ENCODE results near the gene SEPHS2. TPM values are rescaled to one million over a fixed set of nuclear protein-coding genes. Genes with fewer than 3 reads are reported as not detected.

The SEPHS2 gene
- polyA plus RNA-seq, 1 donor, result 85.3 TPM

DNA sequence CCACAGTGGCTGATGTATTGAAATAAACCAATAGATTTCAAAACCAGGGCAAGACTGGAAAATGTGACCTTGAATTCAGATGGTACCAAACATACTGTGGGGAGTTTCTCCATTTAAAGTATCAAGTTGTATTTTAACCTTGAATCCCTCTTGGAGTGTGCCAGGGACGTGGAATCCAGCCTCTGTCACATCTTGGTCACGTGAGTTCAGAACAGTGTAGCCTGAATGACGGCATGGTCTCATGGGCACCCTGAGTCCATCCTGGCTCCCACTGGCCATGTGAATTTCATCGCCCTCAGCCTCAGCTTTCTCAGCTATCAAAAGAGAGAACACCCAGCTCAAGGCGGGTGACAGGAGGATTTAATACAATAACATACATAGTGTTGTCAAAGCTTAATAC, 31.5 kb downstream of the SEPHS2 start:
- DNase-seq, result no peak
- H3K27me3 ChIP-seq (ENCODE audit: control insufficient read depth, insufficient read depth, low read length), result no peaks in the 10 kb centered on the region
- peaks cover 18% of the 10 kb centered on the region for H3K36me3 ChIP-seq (ENCODE audit: control insufficient read depth, insufficient read depth, low read length)
- H3K4me1 ChIP-seq (ENCODE audit: control insufficient read depth, insufficient read depth, low read length), result peaks cover 9% of the 10 kb centered on the region
- no CpG with 5 or more reads among the region's 5 CpGs for WGBS (ENCODE audit: insufficient coverage, low lambda C conversion rate)
- no peaks in the 10 kb centered on the region for H3K9me3 ChIP-seq (ENCODE audit: control insufficient read depth, low read depth, low read length)
- no peak overlapping the region for H3K27ac ChIP-seq (ENCODE audit: low read length)
- H3K4me3 ChIP-seq (ENCODE audit: low read length), result no peak overlapping the region

DNA sequence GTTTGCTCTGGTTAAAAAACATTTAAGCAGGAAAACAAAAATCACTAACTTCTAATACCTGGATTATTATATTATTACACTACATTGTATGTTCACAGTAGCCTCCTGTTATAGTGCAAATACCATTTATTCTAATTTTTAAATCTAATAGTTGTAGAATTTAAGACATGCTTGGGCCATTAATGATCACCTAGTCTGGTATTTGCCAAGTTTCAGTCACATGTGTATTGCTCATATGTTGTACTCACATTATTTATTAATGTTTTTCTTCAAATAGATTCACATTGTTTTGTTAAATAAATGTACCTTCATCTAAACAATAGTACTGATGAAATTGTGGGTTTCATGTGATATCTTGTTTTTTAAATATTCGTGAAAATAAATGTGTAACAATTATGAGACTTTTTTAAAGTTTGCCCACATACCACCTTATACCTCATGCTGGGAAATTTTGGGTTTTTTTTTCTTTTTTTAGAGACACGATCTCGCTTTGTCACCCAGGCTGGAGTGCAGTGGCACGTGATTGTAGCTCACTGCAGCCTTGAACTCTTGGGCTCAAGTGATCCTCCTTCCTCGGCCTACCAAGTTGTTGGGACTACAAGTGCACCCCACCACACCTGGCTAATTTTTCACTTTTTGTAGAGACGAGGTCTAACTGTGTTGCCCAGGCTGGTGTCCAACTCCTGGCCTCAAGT, 32.4 kb downstream of the SEPHS2 start:
- Histone ChIP-seq H3K4me1 (ENCODE audit: control insufficient read depth, insufficient read depth, low read length) (peaks cover 8% of the 10 kb centered on the region), H3K9me3 (ENCODE audit: control insufficient read depth, low read depth, low read length) (no peaks in the 10 kb centered on the region), H3K36me3 (ENCODE audit: control insufficient read depth, insufficient read depth, low read length) (peaks cover 18% of the 10 kb centered on the region), H3K4me3 (ENCODE audit: low read length) (no peak overlapping the region), H3K27ac (ENCODE audit: low read length) (no peak overlapping the region), H3K27me3 (ENCODE audit: control insufficient read depth, insufficient read depth, low read length) (no peaks in the 10 kb centered on the region)
- no peak for DNase-seq
- WGBS (ENCODE audit: insufficient coverage, low lambda C conversion rate), result 100% methylated on average over 2 of the region's 6 CpGs

DNA sequence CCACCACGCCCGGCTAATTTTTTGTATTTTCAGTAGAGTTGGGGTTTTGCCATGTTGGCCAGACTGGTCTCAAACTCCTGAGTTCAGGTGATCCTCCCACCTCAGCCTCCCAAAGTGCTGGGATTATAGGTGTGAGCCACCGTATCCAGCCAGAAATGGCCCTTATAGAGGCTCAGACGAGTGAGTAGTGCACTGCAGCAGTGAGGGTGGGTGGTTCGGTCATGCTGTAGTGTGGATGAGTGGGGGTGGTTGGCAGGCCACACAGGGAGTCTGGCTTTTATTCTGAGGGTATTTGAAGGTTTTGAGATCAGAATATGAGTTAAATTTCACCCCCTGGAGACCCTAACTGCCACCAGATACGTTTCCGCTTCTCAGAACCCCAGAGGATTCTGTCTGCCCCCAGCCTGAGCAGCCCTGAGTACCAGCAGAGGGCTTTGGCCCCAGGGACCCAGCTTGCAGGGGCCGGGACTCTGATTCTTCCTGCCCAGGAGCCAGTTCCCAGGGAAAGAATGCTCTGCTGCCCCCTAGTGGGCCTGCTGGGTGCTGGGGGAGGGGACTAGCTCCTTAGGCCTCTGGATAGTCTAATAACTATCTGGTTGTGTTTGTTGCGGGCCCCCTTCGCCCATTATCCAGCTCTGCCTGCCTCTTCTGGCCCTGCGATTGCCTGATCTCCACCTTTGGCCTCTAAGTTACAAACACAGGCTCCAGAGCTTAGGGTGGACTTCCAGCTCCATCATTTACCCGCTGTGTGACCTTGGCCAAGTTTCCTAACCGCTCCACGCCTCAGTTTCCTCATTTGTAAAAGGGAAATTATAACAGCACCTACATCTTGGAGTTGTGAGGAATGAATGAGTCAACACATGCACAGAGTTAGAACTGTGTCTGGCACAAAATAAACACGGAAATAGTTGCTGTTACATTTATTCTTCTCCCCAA, 36.3 kb downstream of the SEPHS2 start:
- DNase-seq, result peak; percentile 80 to 85
- 100% methylated on average over 1 of the region's 15 CpGs for WGBS (ENCODE audit: insufficient coverage, low lambda C conversion rate)
- Histone ChIP-seq H3K4me1 (ENCODE audit: control insufficient read depth, insufficient read depth, low read length) (peaks cover 7% of the 10 kb centered on the region), H3K36me3 (ENCODE audit: control insufficient read depth, insufficient read depth, low read length) (peaks cover 18% of the 10 kb centered on the region), H3K9me3 (ENCODE audit: control insufficient read depth, low read depth, low read length) (no peaks in the 10 kb centered on the region), H3K4me3 (ENCODE audit: low read length) (no peak overlapping the region), H3K27ac (ENCODE audit: low read length) (no peak overlapping the region), H3K27me3 (ENCODE audit: control insufficient read depth, insufficient read depth, low read length) (no peaks in the 10 kb centered on the region)

DNA sequence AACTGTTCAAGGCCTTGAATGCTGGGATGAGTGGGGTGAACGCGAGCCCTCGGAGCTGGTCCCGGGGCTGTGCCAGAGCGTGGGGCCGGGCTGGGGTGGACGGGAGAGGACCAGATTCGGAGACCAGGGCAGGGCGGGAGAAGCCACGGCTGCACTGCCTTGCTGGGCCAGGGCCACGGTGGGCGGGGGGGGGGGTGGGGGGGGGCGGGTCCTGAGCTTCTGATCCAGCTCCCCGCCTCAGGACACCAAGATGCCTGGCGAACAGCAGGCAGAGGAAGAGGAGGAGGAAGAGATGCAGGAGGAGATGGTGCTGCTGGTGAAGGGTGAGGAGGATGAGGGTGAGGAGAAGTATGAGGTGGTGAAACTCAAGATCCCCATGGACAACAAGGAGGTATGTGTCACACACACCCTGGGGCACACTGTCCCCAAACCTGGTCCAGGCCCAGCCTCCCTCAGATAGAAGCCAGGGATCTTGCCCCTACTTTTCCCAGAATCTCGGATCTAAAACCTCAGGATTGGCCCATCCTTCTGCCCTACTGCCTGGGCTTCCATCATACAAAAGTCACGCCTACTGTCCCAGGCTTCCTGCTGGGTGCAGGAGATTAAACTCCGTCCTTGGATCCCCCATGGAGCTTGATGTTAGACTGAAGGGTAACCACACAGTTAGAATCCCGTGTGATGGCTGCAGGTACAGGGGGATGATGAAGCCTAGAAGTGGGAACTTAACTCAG, 37.7 kb downstream of the SEPHS2 start:
- H3K36me3 ChIP-seq (ENCODE audit: control insufficient read depth, insufficient read depth, low read length), result peaks cover 11% of the 10 kb centered on the region
- no peak overlapping the region for H3K27ac ChIP-seq (ENCODE audit: low read length)
- WGBS (ENCODE audit: insufficient coverage, low lambda C conversion rate), result no CpG with 5 or more reads among the region's 19 CpGs
- H3K9me3 ChIP-seq (ENCODE audit: control insufficient read depth, low read depth, low read length), result no peaks in the 10 kb centered on the region
- peak overlapping the region; percentile 86 for H3K4me3 ChIP-seq (ENCODE audit: low read length)
- no peak for DNase-seq
- no peaks in the 10 kb centered on the region for H3K27me3 ChIP-seq (ENCODE audit: control insufficient read depth, insufficient read depth, low read length)
- peaks cover 7% of the 10 kb centered on the region for H3K4me1 ChIP-seq (ENCODE audit: control insufficient read depth, insufficient read depth, low read length)

DNA sequence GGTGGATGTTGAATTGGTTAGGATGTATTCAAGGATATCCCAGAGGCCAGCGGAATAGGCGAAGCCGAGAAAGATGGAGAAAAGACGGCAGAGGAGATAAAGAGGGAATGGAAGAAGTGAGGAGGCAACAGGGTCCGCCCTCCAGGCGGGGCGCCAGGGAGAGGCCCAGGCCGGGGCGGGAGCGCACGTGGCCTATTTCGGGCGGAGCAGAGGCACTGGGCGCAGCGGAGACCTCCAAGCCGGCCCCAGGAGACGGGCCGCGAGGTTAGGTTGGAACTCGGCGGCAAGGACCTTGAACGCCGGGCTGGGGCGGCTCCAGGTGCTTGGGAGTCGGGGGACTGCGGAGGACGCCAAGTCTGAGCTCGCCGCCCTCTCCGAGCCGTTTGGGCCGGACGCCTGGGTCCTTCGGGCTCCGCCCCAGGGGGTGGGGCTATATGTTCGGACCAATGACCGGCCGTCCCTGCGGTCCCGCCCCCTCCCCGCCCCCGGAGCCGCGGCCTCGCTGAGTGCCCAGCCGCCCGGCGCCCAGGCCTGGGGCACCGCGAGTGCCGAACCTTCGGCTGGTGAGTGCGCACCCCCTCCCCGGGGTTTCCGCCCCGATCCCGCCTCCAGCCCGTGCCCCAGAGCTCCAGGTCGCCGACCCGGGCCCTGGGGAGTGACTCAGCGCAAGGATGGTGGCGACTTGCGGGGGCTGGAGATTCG, 38.4 kb downstream of the SEPHS2 start, which contains the start of gene ZNF771:
TSS of gene ZNF771 (plus strand) at position 505 of the 702 bp plus-strand sequence. CDS start 448 bp downstream, outside the sequence.
- Histone ChIP-seq H3K27ac (ENCODE audit: low read length) (peak within 1 kb of the TSS; percentile 82), H3K9me3 (ENCODE audit: control insufficient read depth, low read depth, low read length) (no peaks in the 10 kb centered on the region), H3K36me3 (ENCODE audit: control insufficient read depth, insufficient read depth, low read length) (peaks cover 11% of the 10 kb centered on the region), H3K27me3 (ENCODE audit: control insufficient read depth, insufficient read depth, low read length) (no peaks in the 10 kb centered on the region), H3K4me3 (ENCODE audit: low read length) (peak within 1 kb of the TSS; percentile 86), H3K4me1 (ENCODE audit: control insufficient read depth, insufficient read depth, low read length) (peaks cover 7% of the 10 kb centered on the region)
- no CpG with 5 or more reads among the region's 65 CpGs for WGBS (ENCODE audit: insufficient coverage, low lambda C conversion rate)
- DNase-seq, result peak; percentile 84 to 95

DNA sequence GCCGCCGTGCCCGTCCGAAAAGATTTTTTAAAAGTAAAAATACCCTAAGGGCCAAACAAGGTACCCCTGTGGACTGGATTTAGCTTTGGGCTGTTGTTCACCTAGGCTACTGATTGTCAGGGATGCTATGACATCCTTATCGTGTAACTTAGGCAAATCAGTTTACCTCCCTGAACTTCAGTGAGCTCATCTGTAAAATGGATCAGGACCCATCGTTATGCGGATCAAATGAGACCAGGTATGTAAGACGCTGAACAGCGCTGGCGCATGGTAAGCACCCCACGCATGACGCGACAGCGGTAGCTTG, 38.9 kb downstream of the SEPHS2 start:
- Histone ChIP-seq H3K4me1 (ENCODE audit: control insufficient read depth, insufficient read depth, low read length) (peaks cover 7% of the 10 kb centered on the region), H3K36me3 (ENCODE audit: control insufficient read depth, insufficient read depth, low read length) (peaks cover 6% of the 10 kb centered on the region), H3K9me3 (ENCODE audit: control insufficient read depth, low read depth, low read length) (no peaks in the 10 kb centered on the region), H3K27me3 (ENCODE audit: control insufficient read depth, insufficient read depth, low read length) (no peaks in the 10 kb centered on the region), H3K4me3 (ENCODE audit: low read length) (peak overlapping the region; percentile 86), H3K27ac (ENCODE audit: low read length) (peak overlapping the region; percentile 82)
- WGBS (ENCODE audit: insufficient coverage, low lambda C conversion rate), result no CpG with 5 or more reads among the region's 14 CpGs
- no peak for DNase-seq

DNA sequence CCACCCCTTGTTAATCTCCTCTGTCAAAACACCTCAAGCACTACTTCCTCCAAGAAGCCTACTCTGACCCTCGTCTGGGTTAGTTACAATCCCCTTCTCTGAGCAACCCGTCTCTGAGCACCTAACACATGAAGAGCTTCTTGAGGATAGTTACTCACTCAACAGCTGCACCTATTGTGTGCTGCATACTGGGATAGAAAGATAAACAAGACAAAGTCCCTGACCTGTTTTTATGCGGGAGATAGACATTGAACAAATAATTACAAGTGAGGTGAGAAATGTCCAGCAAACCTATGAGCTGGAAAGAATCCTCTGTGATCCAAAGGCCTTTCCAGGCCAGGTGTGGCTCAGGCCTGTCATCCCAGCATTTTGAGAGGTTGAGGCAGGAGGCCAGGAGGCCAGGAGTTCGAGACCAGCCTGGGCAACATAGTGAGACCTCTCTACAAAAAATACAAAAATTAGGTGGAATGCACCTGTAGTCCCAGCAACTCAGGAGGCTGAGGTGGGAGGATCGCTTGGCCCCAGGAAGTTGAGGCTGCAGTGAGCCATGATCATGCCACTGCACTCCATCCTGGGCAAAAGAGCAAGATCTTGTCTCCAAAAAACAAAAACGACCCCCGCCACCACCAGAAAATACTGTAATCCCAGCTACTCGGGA, 43.8 kb downstream of the SEPHS2 start:
- WGBS (ENCODE audit: insufficient coverage, low lambda C conversion rate), result no CpG with 5 or more reads among the region's 8 CpGs
- DNase-seq, result peak in 1 of 2 donors; percentile 66
- peaks cover 16% of the 10 kb centered on the region for H3K36me3 ChIP-seq (ENCODE audit: control insufficient read depth, insufficient read depth, low read length)
- H3K9me3 ChIP-seq (ENCODE audit: control insufficient read depth, low read depth, low read length), result peaks cover 7% of the 10 kb centered on the region
- H3K4me1 ChIP-seq (ENCODE audit: control insufficient read depth, insufficient read depth, low read length), result peaks cover 12% of the 10 kb centered on the region
- H3K4me3 ChIP-seq (ENCODE audit: low read length), result no peak overlapping the region
- H3K27me3 ChIP-seq (ENCODE audit: control insufficient read depth, insufficient read depth, low read length), result no peaks in the 10 kb centered on the region
- no peak overlapping the region for H3K27ac ChIP-seq (ENCODE audit: low read length)

DNA sequence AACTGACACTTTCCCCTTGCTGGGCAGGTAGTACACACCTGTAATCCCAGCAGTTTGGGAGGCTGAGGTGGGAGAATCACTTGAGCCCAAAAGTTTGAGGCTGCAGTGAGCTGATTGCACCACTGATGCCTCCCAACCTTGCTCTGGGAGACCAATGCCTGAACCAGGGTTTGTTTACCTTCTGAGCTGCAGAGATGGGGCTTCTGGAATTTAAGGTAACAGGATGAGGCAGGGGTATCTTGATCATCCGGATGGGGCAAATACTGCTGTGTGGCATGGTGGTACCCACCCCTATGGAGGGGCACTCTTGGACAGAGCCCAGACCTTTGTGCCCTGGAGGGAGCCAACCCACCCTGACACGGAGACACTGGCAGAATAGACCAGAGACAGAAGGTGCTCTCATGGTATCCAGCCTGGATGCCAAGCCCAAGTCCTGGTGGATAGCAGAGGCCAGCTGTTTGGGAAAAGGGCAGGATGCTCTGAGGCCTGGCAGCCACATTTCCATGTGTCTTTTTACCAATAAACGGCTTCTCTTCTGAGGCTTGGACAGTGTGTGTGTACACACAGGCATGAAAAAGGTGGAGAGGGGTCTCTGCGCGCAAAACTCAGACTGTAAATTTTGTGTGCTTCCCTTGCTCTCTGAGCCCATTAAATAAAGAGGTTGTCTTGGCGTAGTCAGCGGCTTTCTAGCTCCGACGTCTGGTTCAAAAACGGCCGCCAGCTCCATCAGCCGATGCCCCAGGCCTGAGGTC, 46.1 kb downstream of the SEPHS2 start:
- H3K4me3 ChIP-seq (ENCODE audit: low read length), result peak overlapping the region; percentile 81
- peak in 1 of 2 donors; percentile 1 for DNase-seq
- H3K4me1 ChIP-seq (ENCODE audit: control insufficient read depth, insufficient read depth, low read length), result peaks cover 21% of the 10 kb centered on the region
- peaks cover 16% of the 10 kb centered on the region for H3K36me3 ChIP-seq (ENCODE audit: control insufficient read depth, insufficient read depth, low read length)
- H3K27me3 ChIP-seq (ENCODE audit: control insufficient read depth, insufficient read depth, low read length), result no peaks in the 10 kb centered on the region
- no CpG with 5 or more reads among the region's 12 CpGs for WGBS (ENCODE audit: insufficient coverage, low lambda C conversion rate)
- peaks cover 7% of the 10 kb centered on the region for H3K9me3 ChIP-seq (ENCODE audit: control insufficient read depth, low read depth, low read length)
- peak overlapping the region; percentile 87 for H3K27ac ChIP-seq (ENCODE audit: low read length)
